Measurements from ENCODE around the gene XCR1.

XCR1 gene

GRCh38 chr3:45979378-45979777 is 47.9 kb downstream of the XCR1 start:
- TF ChIP-seq CTCF (conservative IDR thresholded peaks at IDR 0.05) (no peak), ZFX (IDR thresholded peaks at IDR 0.05) (no peak)
- no peak overlapping the region for H3K27ac ChIP-seq

GRCh38 chr3:45978006-45978761 is 49.1 kb downstream of the XCR1 start:
- no peak for TF ChIP-seq ZFX (IDR thresholded peaks at IDR 0.05)
- no peak for TF ChIP-seq CTCF (conservative IDR thresholded peaks at IDR 0.05)
- H3K27ac ChIP-seq, result no peak overlapping the region

GRCh38 chr3:45976191-45977091 is 50.8 kb downstream of the XCR1 start:
- TF ChIP-seq ZFX (IDR thresholded peaks at IDR 0.05) (no peak), CTCF (conservative IDR thresholded peaks at IDR 0.05) (no peak)

GRCh38 chr3:45975686-45976085 is 51.6 kb downstream of the XCR1 start:
- TF ChIP-seq CTCF (conservative IDR thresholded peaks at IDR 0.05) (no peak), ZFX (IDR thresholded peaks at IDR 0.05) (no peak)
- no peak overlapping the region for H3K27ac ChIP-seq

More at GRCh38 chr3:45976191-45977091, 50.8 kb downstream of the XCR1 start:
- H3K27ac ChIP-seq, result no peak overlapping the region

GRCh38 chr3:45974686-45975085 is 52.6 kb downstream of the XCR1 start:
- no peak overlapping the region for H3K27ac ChIP-seq
- TF ChIP-seq CTCF (conservative IDR thresholded peaks at IDR 0.05), result no peak

- no peak overlapping the region for H3K27ac ChIP-seq
- no peak for TF ChIP-seq CTCF (conservative IDR thresholded peaks at IDR 0.05)
- TF ChIP-seq ZFX (IDR thresholded peaks at IDR 0.05), result no peak
Observed at GRCh38 chr3:45972534-45973402, 54.5 kb downstream of the XCR1 start.

All from C4-2B (cell line).